ENCODE results near the gene CCKAR.

GRCh38 chr4:26455571-26455970 is 34.7 kb downstream of the CCKAR start:
- TF ChIP-seq CTCF (IDR thresholded peaks at IDR 0.05) = no peak
- no peak for TF ChIP-seq POLR2A (IDR thresholded peaks at IDR 0.05)

Data from prostate gland (tissue), 2 donors.